HK-2 (cell line): Measurements from ENCODE around the gene UBXN6.

ENCODE experiments used
- DNase-seq: peaks from one replicate; pipeline ENCODE4 v3.0.0-alpha.2; 2018; ENCODE audit not compliant: unreplicated experiment

Gene UBXN6

GRCh38 chr19:4493104-4493928 is 35.7 kb upstream of the UBXN6 start:
- DNase-seq, result no peak

GRCh38 chr19:4492337-4493103 is 34.9 kb upstream of the UBXN6 start:
- no peak for DNase-seq

- DNase-seq, result no peak
Measured at GRCh38 chr19:4491446-4491845, 33.9 kb upstream of the UBXN6 start.

GRCh38 chr19:4488496-4488895 is 30.9 kb upstream of the UBXN6 start:
- no peak for DNase-seq

- no peak for DNase-seq
Measured at GRCh38 chr19:4487572-4487971, 30.0 kb upstream of the UBXN6 start.

GRCh38 chr19:4483385-4483784 is 25.8 kb upstream of the UBXN6 start:
- no peak for DNase-seq

GRCh38 chr19:4482721-4483364 is 25.2 kb upstream of the UBXN6 start:
- no peak for DNase-seq

GRCh38 chr19:4477034-4477801 is 19.6 kb upstream of the UBXN6 start:
- no peak for DNase-seq

GRCh38 chr19:4474514-4475022 is 17.0 kb upstream of the UBXN6 start:
- no peak for DNase-seq

GRCh38 chr19:4473763-4474513 is 16.3 kb upstream of the UBXN6 start:
- DNase-seq, result no peak

GRCh38 chr19:4473011-4473762 is 15.6 kb upstream of the UBXN6 start:
- no peak for DNase-seq

GRCh38 chr19:4472174-4472974 is 14.8 kb upstream of the UBXN6 start, which contains the start of gene HDGFL2:
HDGFL2 (plus strand) TSS chr19:4472297; CDS start chr19:4472351, 54 bp downstream.
- no peak for DNase-seq

- DNase-seq, result peak; percentile 98
Measured at GRCh38 chr19:4471403-4472173, 14.0 kb upstream of the UBXN6 start.

- DNase-seq, result no peak
Measured at GRCh38 chr19:4467835-4468234, 10.2 kb upstream of the UBXN6 start.

- no peak for DNase-seq
Measured at GRCh38 chr19:4464815-4465581, 7.4 kb upstream of the UBXN6 start.

- peak; percentile 62 for DNase-seq
Measured at GRCh38 chr19:4456843-4457653, 546 bp downstream of the UBXN6 start.

- DNase-seq, result peak; percentile 71
Measured at GRCh38 chr19:4456476-4456842, 1.1 kb downstream of the UBXN6 start.
